A673 (cell line): ENCODE results near the gene SLC4A4.

ENCODE experiments used
- EZH2 ChIP-seq: fragments of 200-600 bp; sonication (generic); IDR thresholded peaks from 2 replicates; pipeline ENCODE4 v1.6.1; 2017; ENCODE audit warnings: borderline replicate concordance, low read depth, mild to moderate bottlenecking, mixed read lengths, antibody characterized with exemption, low read length; ENCODE audit not compliant: poor library complexity, severe bottlenecking
- TF ChIP-seq, protein P1 (sequence below): fragments of 300-800, 200-600 bp; sonication (generic); conservative IDR thresholded peaks from 2 replicates; pipeline ENCODE4 v1.5.1; 2017; ENCODE audit warnings: low read depth, mild to moderate bottlenecking, antibody characterized with exemption, low read length, moderate library complexity, mixed read lengths

- TF ChIP-seq, protein P1, sequence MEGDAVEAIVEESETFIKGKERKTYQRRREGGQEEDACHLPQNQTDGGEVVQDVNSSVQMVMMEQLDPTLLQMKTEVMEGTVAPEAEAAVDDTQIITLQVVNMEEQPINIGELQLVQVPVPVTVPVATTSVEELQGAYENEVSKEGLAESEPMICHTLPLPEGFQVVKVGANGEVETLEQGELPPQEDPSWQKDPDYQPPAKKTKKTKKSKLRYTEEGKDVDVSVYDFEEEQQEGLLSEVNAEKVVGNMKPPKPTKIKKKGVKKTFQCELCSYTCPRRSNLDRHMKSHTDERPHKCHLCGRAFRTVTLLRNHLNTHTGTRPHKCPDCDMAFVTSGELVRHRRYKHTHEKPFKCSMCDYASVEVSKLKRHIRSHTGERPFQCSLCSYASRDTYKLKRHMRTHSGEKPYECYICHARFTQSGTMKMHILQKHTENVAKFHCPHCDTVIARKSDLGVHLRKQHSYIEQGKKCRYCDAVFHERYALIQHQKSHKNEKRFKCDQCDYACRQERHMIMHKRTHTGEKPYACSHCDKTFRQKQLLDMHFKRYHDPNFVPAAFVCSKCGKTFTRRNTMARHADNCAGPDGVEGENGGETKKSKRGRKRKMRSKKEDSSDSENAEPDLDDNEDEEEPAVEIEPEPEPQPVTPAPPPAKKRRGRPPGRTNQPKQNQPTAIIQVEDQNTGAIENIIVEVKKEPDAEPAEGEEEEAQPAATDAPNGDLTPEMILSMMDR, result no peak
- TF ChIP-seq EZH2, result no peak
Observed at GRCh38 chr4:71607109-71607508, 268.3 kb downstream of the SLC4A4 start.
